ENCODE measurements around the gene OR10Z1.

Gene OR10Z1

GRCh38 chr1:158654571-158654970, 49.5 kb downstream of the OR10Z1 start:
- no peaks in the 10 kb centered on the region for H3K36me3 ChIP-seq (ENCODE audit: insufficient read depth, low read length)
- no peaks in the 10 kb centered on the region for H3K9me3 ChIP-seq (ENCODE audit: low read length)
- TF ChIP-seq CTCF (IDR thresholded peaks at IDR 0.05; ENCODE audit: low read length) (no peak), EZH2 (IDR thresholded peaks at IDR 0.05; ENCODE audit: borderline replicate concordance, low read length) (no peak)
- no peaks in the 10 kb centered on the region for H3F3A ChIP-seq (ENCODE audit: insufficient read depth, low read length)
- no peak overlapping the region for H3K9ac ChIP-seq (ENCODE audit: low read length)
- H3K27me3 ChIP-seq (ENCODE audit: insufficient read depth, low read length) = no peaks in the 10 kb centered on the region
- no peak overlapping the region for H2AFZ ChIP-seq (ENCODE audit: low read length)
- no peaks in the 10 kb centered on the region for H3K9me2 ChIP-seq (ENCODE audit: low read depth, low read length)
- H3K4me2 ChIP-seq (ENCODE audit: low read length) = no peak overlapping the region
- no peak overlapping the region for H3K4me3 ChIP-seq (ENCODE audit: low read depth, low read length, poor library complexity, severe bottlenecking)
- no peaks in the 10 kb centered on the region for H3K79me2 ChIP-seq (ENCODE audit: insufficient read depth, low read length)
- H3K4me1 ChIP-seq (ENCODE audit: insufficient read depth, low read length, severe bottlenecking) = no peaks in the 10 kb centered on the region
- no peaks in the 10 kb centered on the region for H4K20me1 ChIP-seq (ENCODE audit: insufficient read depth, low read length)
- no peak overlapping the region for H3K27ac ChIP-seq (ENCODE audit: low read depth, low read length, poor library complexity, severe bottlenecking)

All from OCI-LY1 (cell line).